Esophagus muscularis mucosa (tissue), 4 donors: ENCODE data around the gene SMS.

Source experiments
- EP300 ChIP-seq: sonication (generic); formaldehyde crosslinking; IDR thresholded peaks from one replicate; pipeline ENCODE4 v1.6.1; 2017; ENCODE audit warnings: antibody characterized with exemption
- POLR2A ChIP-seq: fragments of 450-650 bp; IDR thresholded peaks from one replicate; pipeline ENCODE4 v1.6.1; 2017; ENCODE audit warnings: antibody characterized with exemption, moderate library complexity, mild to moderate bottlenecking, low read depth
- POLR2AphosphoS5 ChIP-seq, 2 donors: sonication (generic); formaldehyde crosslinking; IDR thresholded peaks; one replicate each; pipeline ENCODE4 v1.6.1; 2017; ENCODE audit warnings: antibody characterized with exemption in 2 of 2
- TF ChIP-seq, protein P1 (sequence below), 3 experiments: fragments of 200-600 bp in 2 of 3; fragments of 450-650 bp in 1 of 3; sonication (generic) in 2 of 3; IDR thresholded peaks; one replicate each; pipeline ENCODE4 v1.5.1; 2017 to 2019; ENCODE audit warnings: antibody characterized with exemption in 3 of 3, mild to moderate bottlenecking in 2 of 3, moderate library complexity in 1 of 3

DNA sequence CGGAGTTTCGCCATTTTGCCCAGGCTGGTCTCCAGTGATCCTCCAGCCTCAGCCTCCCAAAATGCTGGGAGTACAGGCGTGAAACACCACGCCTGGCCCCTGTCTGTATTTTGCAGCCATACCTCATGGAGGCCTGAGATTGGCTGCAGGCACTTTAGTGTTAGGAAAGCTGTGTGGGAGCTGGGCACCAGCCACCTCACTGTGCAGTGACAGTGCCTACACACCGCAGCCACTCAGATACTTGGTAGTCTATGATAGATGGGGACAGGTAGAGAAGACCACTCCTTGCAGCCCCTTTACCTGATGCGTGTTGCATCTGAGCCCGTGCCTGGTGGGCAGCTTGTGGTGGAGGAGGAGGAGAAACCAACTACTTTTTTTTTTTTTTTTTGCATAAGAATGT lies 16.3 kb downstream of the SMS start:
- TF ChIP-seq, protein P1, sequence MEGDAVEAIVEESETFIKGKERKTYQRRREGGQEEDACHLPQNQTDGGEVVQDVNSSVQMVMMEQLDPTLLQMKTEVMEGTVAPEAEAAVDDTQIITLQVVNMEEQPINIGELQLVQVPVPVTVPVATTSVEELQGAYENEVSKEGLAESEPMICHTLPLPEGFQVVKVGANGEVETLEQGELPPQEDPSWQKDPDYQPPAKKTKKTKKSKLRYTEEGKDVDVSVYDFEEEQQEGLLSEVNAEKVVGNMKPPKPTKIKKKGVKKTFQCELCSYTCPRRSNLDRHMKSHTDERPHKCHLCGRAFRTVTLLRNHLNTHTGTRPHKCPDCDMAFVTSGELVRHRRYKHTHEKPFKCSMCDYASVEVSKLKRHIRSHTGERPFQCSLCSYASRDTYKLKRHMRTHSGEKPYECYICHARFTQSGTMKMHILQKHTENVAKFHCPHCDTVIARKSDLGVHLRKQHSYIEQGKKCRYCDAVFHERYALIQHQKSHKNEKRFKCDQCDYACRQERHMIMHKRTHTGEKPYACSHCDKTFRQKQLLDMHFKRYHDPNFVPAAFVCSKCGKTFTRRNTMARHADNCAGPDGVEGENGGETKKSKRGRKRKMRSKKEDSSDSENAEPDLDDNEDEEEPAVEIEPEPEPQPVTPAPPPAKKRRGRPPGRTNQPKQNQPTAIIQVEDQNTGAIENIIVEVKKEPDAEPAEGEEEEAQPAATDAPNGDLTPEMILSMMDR (IDR thresholded peaks at IDR 0.05) = no peak
- TF ChIP-seq POLR2A (no peak), POLR2AphosphoS5 (IDR thresholded peaks at IDR 0.05) (no peak), EP300 (no peak)
